Neural progenitor cell (in vitro differentiated cells): ENCODE data around the gene LSM3. TPM values are rescaled to one million over a fixed set of nuclear protein-coding genes. Genes with fewer than 3 reads are reported as not detected.

Source experiments
- DNase-seq: peaks from one replicate; pipeline ENCODE4 v3.0.0-alpha.2; 2016; ENCODE audit warnings: low spot score
- H2AFZ ChIP-seq: fragments of 200-600 bp; sonication (generic); replicated peaks from 2 replicates; pipeline ENCODE4 v1.6.1; 2016; ENCODE audit warnings: antibody characterized with exemption
- H3F3A ChIP-seq: fragments of 200-600 bp; sonication (generic); 2 replicates; pipeline ENCODE4 v1.6.1; 2016; ENCODE audit warnings: antibody characterized with exemption, low read depth
- H3K27ac ChIP-seq: fragments of 200-600 bp; sonication (generic); 2 replicates; pipeline ENCODE4 v1.5.1; 2016; ENCODE audit warnings: mild to moderate bottlenecking
- H3K27me3 ChIP-seq: fragments of 200-600 bp; sonication (generic); 2 replicates; pipeline ENCODE4 v1.6.1; 2016; ENCODE audit warnings: mild to moderate bottlenecking, moderate library complexity
- H3K36me3 ChIP-seq: fragments of 200-600 bp; sonication (generic); 2 replicates; pipeline ENCODE4 v1.5.1; 2016
- H3K4me1 ChIP-seq: fragments of 200-600 bp; sonication (generic); 2 replicates; pipeline ENCODE4 v1.6.1; 2016; ENCODE audit warnings: mixed run types
- H3K4me2 ChIP-seq: fragments of 200-600 bp; sonication (generic); 2 replicates; pipeline ENCODE4 v1.6.1; 2016
- H3K4me3 ChIP-seq: fragments of 200-600 bp; sonication (generic); 2 replicates; pipeline ENCODE4 v1.5.1; 2016
- H3K79me2 ChIP-seq: fragments of 200-600 bp; sonication (generic); 2 replicates; pipeline ENCODE4 v1.6.1; 2016; ENCODE audit warnings: low read depth
- H3K9ac ChIP-seq: fragments of 200-600 bp; sonication (generic); 2 replicates; pipeline ENCODE4 v1.6.1; 2016
- H3K9me3 ChIP-seq: fragments of 200-600 bp; sonication (generic); 2 replicates; pipeline ENCODE4 v1.5.1; 2016; ENCODE audit warnings: low read depth
- H4K20me1 ChIP-seq: fragments of 200-600 bp; sonication (generic); 2 replicates; pipeline ENCODE4 v1.6.1; 2016; ENCODE audit warnings: low read depth
- H3K27ac Mint-ChIP-seq: 3 replicates; pipeline ENCODE4 v1.8.0; 2021; ENCODE audit warnings: mixed read lengths
- H3K27me3 Mint-ChIP-seq: 2 replicates; pipeline ENCODE4 v1.8.0; 2022; ENCODE audit warnings: low read depth, mild to moderate bottlenecking, inconsistent platforms, moderate library complexity, mixed read lengths; ENCODE audit not compliant: insufficient read depth
- H3K36me3 Mint-ChIP-seq: 3 replicates; pipeline ENCODE4 v1.8.0; 2021; ENCODE audit warnings: mixed read lengths
- H3K4me1 Mint-ChIP-seq: 3 replicates; pipeline ENCODE4 v1.8.0; 2021; ENCODE audit warnings: mixed read lengths
- H3K4me3 Mint-ChIP-seq: 3 replicates; pipeline ENCODE4 v1.8.0; 2021; ENCODE audit warnings: mild to moderate bottlenecking, moderate library complexity, mixed read lengths
- H3K9me3 Mint-ChIP-seq: 3 replicates; pipeline ENCODE4 v1.8.0; 2020; ENCODE audit warnings: mixed read lengths
- CTCF ChIP-seq: fragments of 200-600 bp; sonication (generic); IDR thresholded peaks from 2 replicates; pipeline ENCODE4 v1.5.1; 2017; ENCODE audit warnings: antibody characterized with exemption, mild to moderate bottlenecking
- EZH2 ChIP-seq: fragments of 200-600 bp; sonication (generic); IDR thresholded peaks from 2 replicates; pipeline ENCODE4 v1.6.1; 2017; ENCODE audit warnings: antibody characterized with exemption, mild to moderate bottlenecking, moderate library complexity
- EZH2phosphoT487 ChIP-seq: fragments of 200-600 bp; sonication (generic); IDR thresholded peaks from 2 replicates; pipeline ENCODE4 v1.6.1; 2017; ENCODE audit warnings: antibody characterized with exemption
- total RNA-seq: library from RNA; depleted of rRNA; stranded (reverse); fragments of >200 nt; gene quantifications from 2 replicates; pipeline ENCODE4 v1.2.3, GENCODE V29; 2015; ENCODE audit warnings: low replicate concordance

The LSM3 gene
- total RNA-seq, 1 donor from 2014 or later = 36.2 TPM

- Histone ChIP-seq H3K27me3 (no peaks in the 10 kb centered on the region), H3K4me3 (no peak overlapping the region), H3F3A (no peaks in the 10 kb centered on the region), H4K20me1 (peaks cover 4% of the 10 kb centered on the region), H3K79me2 (peaks cover 49% of the 10 kb centered on the region), H3K9me3 (no peaks in the 10 kb centered on the region), H2AFZ (no peak overlapping the region), H3K27ac (no peak overlapping the region), H3K4me2 (no peak overlapping the region), H3K9ac (no peak overlapping the region), H3K36me3 (peaks cover 13% of the 10 kb centered on the region), H3K4me1 (peaks cover 6% of the 10 kb centered on the region)
- no peak for TF ChIP-seq EZH2phosphoT487
- TF ChIP-seq CTCF = no peak
- TF ChIP-seq EZH2 = no peak
- DNase-seq = no peak
- Mint-ChIP-seq H3K36me3 (peaks cover 13% of the 10 kb centered on the region), H3K27me3 (no peaks in the 10 kb centered on the region), H3K4me1 (peaks cover 15% of the 10 kb centered on the region), H3K27ac (no peak overlapping the region), H3K4me3 (no peak overlapping the region), H3K9me3 (no peaks in the 10 kb centered on the region)
Measured at GRCh38 chr3:14183015-14183577, 4.5 kb downstream of the LSM3 start.

GRCh38 chr3:14186854-14187458, 8.3 kb downstream of the LSM3 start:
- DNase-seq = no peak
- peaks cover 55% of the 10 kb centered on the region for H3K79me2 ChIP-seq
- TF ChIP-seq CTCF (no peak), EZH2phosphoT487 (no peak), EZH2 (no peak)

GRCh38 chr3:14188041-14188754, 9.6 kb downstream of the LSM3 start:
- peaks cover 57% of the 10 kb centered on the region for H3K36me3 Mint-ChIP-seq
- no peak overlapping the region for H3K4me3 Mint-ChIP-seq

More at GRCh38 chr3:14186854-14187458, 8.3 kb downstream of the LSM3 start:
- H3K27me3 Mint-ChIP-seq = no peaks in the 10 kb centered on the region
- H3K27ac Mint-ChIP-seq = no peak overlapping the region
- H3K4me3 Mint-ChIP-seq = no peak overlapping the region
- no peaks in the 10 kb centered on the region for H3K4me1 ChIP-seq
- H3K4me1 Mint-ChIP-seq = no peaks in the 10 kb centered on the region
- no peak overlapping the region for H3K4me3 ChIP-seq
- H2AFZ ChIP-seq = no peak overlapping the region
- no peak overlapping the region for H3K9ac ChIP-seq
- H3K27me3 ChIP-seq = no peaks in the 10 kb centered on the region
- peaks cover 4% of the 10 kb centered on the region for H4K20me1 ChIP-seq
- H3F3A ChIP-seq = no peaks in the 10 kb centered on the region
- H3K27ac ChIP-seq = no peak overlapping the region
- no peaks in the 10 kb centered on the region for H3K9me3 ChIP-seq
- peaks cover 47% of the 10 kb centered on the region for H3K36me3 Mint-ChIP-seq
- peaks cover 24% of the 10 kb centered on the region for H3K9me3 Mint-ChIP-seq
- no peak overlapping the region for H3K4me2 ChIP-seq
- H3K36me3 ChIP-seq = peaks cover 13% of the 10 kb centered on the region

More at GRCh38 chr3:14188041-14188754, 9.6 kb downstream of the LSM3 start:
- Histone ChIP-seq H3K4me3 (no peak overlapping the region), H3K79me2 (peaks cover 63% of the 10 kb centered on the region), H3K9ac (no peak overlapping the region), H3K27ac (no peak overlapping the region), H3K27me3 (no peaks in the 10 kb centered on the region), H3K36me3 (peaks cover 12% of the 10 kb centered on the region), H3K9me3 (no peaks in the 10 kb centered on the region), H3K4me2 (no peak overlapping the region), H3K4me1 (no peaks in the 10 kb centered on the region), H3F3A (no peaks in the 10 kb centered on the region), H4K20me1 (no peaks in the 10 kb centered on the region), H2AFZ (no peak overlapping the region)
- H3K4me1 Mint-ChIP-seq = no peaks in the 10 kb centered on the region
- no peaks in the 10 kb centered on the region for H3K27me3 Mint-ChIP-seq
- H3K27ac Mint-ChIP-seq = no peak overlapping the region
- TF ChIP-seq EZH2 (no peak), CTCF (no peak), EZH2phosphoT487 (no peak)
- peaks cover 24% of the 10 kb centered on the region for H3K9me3 Mint-ChIP-seq
- DNase-seq = no peak
